ENCODE data around the gene ALG3.

DNA sequence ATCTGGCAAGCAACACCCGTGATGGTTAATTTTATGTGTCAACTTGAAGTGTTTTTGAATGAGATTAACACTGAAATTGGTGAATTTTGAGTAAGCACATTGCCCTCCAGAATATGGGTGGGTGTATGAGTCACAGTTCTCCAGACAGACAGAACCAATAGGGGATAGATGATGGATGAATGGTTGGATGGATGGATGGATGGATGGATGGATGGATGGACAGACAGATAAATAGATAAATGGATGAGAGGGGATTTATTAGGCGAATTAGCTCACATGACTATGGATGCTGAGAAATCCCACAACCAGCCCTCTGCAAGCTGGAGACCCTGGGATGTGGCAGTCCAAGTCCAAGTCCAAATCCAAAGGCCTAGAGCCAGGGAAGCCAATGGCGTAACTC, 24.8 kb downstream of the ALG3 start:
- TF ChIP-seq ZNF274 (IDR thresholded peaks at IDR 0.05; ENCODE audit: low read depth, low read length) (no peak), YY1 (IDR thresholded peaks at IDR 0.05; ENCODE audit: insufficient read depth, insufficient read length) (no peak)
